ENCODE data around the gene CCDC112. TPM values are rescaled to one million over a fixed set of nuclear protein-coding genes. Genes with fewer than 3 reads are reported as not detected.

The CCDC112 gene
- total and polyA plus RNA-seq, 9 of the 15 experiments (the other 6 are each of a cell fraction or from before 2014, with no cell fraction given), result 3.3 to 15.3 (median 7.4) TPM

GRCh38 chr5:115308815-115309214 is 12.4 kb upstream of the CCDC112 start (continued):
- TF ChIP-seq, protein P1, sequence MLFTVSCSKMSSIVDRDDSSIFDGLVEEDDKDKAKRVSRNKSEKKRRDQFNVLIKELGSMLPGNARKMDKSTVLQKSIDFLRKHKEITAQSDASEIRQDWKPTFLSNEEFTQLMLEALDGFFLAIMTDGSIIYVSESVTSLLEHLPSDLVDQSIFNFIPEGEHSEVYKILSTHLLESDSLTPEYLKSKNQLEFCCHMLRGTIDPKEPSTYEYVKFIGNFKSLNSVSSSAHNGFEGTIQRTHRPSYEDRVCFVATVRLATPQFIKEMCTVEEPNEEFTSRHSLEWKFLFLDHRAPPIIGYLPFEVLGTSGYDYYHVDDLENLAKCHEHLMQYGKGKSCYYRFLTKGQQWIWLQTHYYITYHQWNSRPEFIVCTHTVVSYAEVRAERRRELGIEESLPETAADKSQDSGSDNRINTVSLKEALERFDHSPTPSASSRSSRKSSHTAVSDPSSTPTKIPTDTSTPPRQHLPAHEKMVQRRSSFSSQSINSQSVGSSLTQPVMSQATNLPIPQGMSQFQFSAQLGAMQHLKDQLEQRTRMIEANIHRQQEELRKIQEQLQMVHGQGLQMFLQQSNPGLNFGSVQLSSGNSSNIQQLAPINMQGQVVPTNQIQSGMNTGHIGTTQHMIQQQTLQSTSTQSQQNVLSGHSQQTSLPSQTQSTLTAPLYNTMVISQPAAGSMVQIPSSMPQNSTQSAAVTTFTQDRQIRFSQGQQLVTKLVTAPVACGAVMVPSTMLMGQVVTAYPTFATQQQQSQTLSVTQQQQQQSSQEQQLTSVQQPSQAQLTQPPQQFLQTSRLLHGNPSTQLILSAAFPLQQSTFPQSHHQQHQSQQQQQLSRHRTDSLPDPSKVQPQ (CRISPR knock-in tag; IDR thresholded peaks at IDR 0.05; ENCODE audit: borderline replicate concordance), result no peak
- no peak for TF ChIP-seq ZNF224 (CRISPR knock-in tag; IDR thresholded peaks at IDR 0.05)

DNA sequence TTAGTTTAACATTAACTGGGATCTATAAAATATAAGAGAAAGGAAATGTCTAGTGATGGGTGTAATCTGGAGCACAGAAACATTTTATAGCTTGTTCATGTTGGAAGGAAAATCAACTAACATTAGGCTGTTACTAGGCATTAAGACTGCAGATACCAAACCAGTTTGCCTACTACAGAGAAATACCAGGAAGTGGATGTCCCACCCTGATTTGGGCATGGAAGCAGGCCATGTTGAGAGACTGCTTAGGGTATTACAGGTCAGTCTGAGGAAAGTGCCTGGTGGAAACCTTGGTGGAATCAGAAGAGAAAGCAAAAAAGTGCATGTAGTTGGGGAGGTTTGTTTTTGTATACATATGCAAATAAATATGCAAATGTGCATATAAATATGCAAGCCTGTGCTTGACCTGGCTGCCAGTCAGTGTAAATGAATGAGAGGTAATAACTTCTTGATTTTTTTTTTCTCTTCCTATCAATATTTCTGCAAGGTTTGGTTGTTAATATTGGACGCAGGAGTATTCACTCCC is 9.6 kb upstream of the CCDC112 start:
- Histone ChIP-seq H3K79me2 (ENCODE audit: control insufficient read depth, insufficient read depth, low read length) (no peaks in the 10 kb centered on the region), H3K4me2 (ENCODE audit: insufficient read depth, low read length) (no peak overlapping the region), H3K9me1 (ENCODE audit: control insufficient read depth, insufficient read depth, low read length) (no peaks in the 10 kb centered on the region), H4K20me1 (replicated peaks; ENCODE audit: control insufficient read depth, insufficient read depth, low read length) (no peaks in the 10 kb centered on the region), H3K27ac (ENCODE audit: extremely low read depth, low read depth, low read length) (no peak overlapping the region), H2AFZ (ENCODE audit: low read depth, low read length) (no peak overlapping the region), H3K27me3 (ENCODE audit: control insufficient read depth in 2 of 2, insufficient read depth in 2 of 2, low read length in 2 of 2) (no peaks in the 10 kb centered on the region), H3K9ac (ENCODE audit: insufficient read depth in 1 of 2, low read depth in 2 of 2, low read length in 2 of 2) (no peak overlapping the region), H3K36me3 (ENCODE audit: control insufficient read depth, insufficient read depth, low read length) (no peaks in the 10 kb centered on the region), H3K4me1 (replicated peaks in 1 of 2; ENCODE audit: control insufficient read depth in 2 of 2, insufficient read depth in 2 of 2, low read length in 2 of 2) (no peaks in the 10 kb centered on the region), H3K4me3 (no peak overlapping the region), H3K9me3 (replicated peaks; ENCODE audit: control insufficient read depth, insufficient read depth, low read depth, low read length) (no peaks in the 10 kb centered on the region)
- intact Hi-C loops (cut with micrococcal nuclease), result loop anchor here (5.0 to 10.0 kb wide), 3 partner anchors 209 to 761 kb away; partner anchors contain the start of genes AP3S1 and ATG12
- WGBS (ENCODE audit: insufficient coverage, low coverage, missing lambda C conversion rate), result 14% methylated on average over 1 of the region's 1 CpG
- in situ Hi-C loops (cut with MboI), result loop anchor here (5.0 kb wide), 1 partner anchor 271 kb away; no protein-coding TSS in a partner anchor
- FAIRE-seq, result no peak
- BruUV-seq (replicated peaks), result no TSS peak
- ChIA-PET CTCF (ENCODE audit: low intra/inter-chr PET ratio) (interaction anchor here (0.6 kb wide), 1 partner anchor 269 kb away, joined by 5 read pairs; no protein-coding TSS in a partner anchor), POLR2A (interaction anchor here (1.3 kb wide), 1 partner anchor 10 kb away, joined by 4 read pairs; the partner anchor contains the start of gene CCDC112)
- no peak for ATAC-seq
- no peak for DNase-seq (ENCODE audit: extremely low read depth in 1 of 4, low spot score in 3 of 4)
- TF ChIP-seq, protein P2, sequence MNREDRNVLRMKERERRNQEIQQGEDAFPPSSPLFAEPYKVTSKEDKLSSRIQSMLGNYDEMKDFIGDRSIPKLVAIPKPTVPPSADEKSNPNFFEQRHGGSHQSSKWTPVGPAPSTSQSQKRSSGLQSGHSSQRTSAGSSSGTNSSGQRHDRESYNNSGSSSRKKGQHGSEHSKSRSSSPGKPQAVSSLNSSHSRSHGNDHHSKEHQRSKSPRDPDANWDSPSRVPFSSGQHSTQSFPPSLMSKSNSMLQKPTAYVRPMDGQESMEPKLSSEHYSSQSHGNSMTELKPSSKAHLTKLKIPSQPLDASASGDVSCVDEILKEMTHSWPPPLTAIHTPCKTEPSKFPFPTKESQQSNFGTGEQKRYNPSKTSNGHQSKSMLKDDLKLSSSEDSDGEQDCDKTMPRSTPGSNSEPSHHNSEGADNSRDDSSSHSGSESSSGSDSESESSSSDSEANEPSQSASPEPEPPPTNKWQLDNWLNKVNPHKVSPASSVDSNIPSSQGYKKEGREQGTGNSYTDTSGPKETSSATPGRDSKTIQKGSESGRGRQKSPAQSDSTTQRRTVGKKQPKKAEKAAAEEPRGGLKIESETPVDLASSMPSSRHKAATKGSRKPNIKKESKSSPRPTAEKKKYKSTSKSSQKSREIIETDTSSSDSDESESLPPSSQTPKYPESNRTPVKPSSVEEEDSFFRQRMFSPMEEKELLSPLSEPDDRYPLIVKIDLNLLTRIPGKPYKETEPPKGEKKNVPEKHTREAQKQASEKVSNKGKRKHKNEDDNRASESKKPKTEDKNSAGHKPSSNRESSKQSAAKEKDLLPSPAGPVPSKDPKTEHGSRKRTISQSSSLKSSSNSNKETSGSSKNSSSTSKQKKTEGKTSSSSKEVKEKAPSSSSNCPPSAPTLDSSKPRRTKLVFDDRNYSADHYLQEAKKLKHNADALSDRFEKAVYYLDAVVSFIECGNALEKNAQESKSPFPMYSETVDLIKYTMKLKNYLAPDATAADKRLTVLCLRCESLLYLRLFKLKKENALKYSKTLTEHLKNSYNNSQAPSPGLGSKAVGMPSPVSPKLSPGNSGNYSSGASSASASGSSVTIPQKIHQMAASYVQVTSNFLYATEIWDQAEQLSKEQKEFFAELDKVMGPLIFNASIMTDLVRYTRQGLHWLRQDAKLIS (CRISPR knock-in tag; IDR thresholded peaks at IDR 0.05), result no peak
- no peak for TF ChIP-seq ZKSCAN1 (IDR thresholded peaks at IDR 0.05; ENCODE audit: low read depth, low read length)
- no peak for TF ChIP-seq TAL1 (IDR thresholded peaks at IDR 0.05)
- TF ChIP-seq, protein P3, sequence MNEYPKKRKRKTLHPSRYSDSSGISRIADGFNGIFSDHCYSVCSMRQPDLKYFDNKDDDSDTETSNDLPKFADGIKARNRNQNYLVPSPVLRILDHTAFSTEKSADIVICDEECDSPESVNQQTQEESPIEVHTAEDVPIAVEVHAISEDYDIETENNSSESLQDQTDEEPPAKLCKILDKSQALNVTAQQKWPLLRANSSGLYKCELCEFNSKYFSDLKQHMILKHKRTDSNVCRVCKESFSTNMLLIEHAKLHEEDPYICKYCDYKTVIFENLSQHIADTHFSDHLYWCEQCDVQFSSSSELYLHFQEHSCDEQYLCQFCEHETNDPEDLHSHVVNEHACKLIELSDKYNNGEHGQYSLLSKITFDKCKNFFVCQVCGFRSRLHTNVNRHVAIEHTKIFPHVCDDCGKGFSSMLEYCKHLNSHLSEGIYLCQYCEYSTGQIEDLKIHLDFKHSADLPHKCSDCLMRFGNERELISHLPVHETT (CRISPR knock-in tag; conservative IDR thresholded peaks at IDR 0.05 in 1 of 2, IDR thresholded peaks at IDR 0.05 in 1 of 2), result no peak
- TF ChIP-seq MEF2D (tag; conservative IDR thresholded peaks at IDR 0.05; ENCODE audit: low read depth), result no peak
- TF ChIP-seq, protein P4, sequence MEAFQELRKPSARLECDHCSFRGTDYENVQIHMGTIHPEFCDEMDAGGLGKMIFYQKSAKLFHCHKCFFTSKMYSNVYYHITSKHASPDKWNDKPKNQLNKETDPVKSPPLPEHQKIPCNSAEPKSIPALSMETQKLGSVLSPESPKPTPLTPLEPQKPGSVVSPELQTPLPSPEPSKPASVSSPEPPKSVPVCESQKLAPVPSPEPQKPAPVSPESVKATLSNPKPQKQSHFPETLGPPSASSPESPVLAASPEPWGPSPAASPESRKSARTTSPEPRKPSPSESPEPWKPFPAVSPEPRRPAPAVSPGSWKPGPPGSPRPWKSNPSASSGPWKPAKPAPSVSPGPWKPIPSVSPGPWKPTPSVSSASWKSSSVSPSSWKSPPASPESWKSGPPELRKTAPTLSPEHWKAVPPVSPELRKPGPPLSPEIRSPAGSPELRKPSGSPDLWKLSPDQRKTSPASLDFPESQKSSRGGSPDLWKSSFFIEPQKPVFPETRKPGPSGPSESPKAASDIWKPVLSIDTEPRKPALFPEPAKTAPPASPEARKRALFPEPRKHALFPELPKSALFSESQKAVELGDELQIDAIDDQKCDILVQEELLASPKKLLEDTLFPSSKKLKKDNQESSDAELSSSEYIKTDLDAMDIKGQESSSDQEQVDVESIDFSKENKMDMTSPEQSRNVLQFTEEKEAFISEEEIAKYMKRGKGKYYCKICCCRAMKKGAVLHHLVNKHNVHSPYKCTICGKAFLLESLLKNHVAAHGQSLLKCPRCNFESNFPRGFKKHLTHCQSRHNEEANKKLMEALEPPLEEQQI (IDR thresholded peaks at IDR 0.05), result no peak

Measured in K562 (cell line).